Kasumi-1 (cell line): ENCODE data around the gene IST1.
"Not testable (repeated sequence)": the region's sequence is repeated elsewhere in the genome, so short reads cannot be mapped to it uniquely, and the experiment has no call there.

ENCODE experiments used
- DNase-seq, 2 experiments: peaks; one replicate each; lab custom pipeline; 2025; lab: John Stamatoyannopoulos, UW

IST1 gene

GRCh38 chr16:71894921-71895678 lies at the start of gene IST1:
IST1 (plus strand) TSS chr16:71895531; CDS start chr16:71915641, 20,110 bp downstream.
- peak; percentile 97 for DNase-seq

GRCh38 chr16:71845639-71846430 lies 49.5 kb upstream of the IST1 start, which contains the start of gene ATXN1L:
ATXN1L (plus strand) TSS chr16:71845976; CDS start chr16:71849741, 3,765 bp downstream.
- DNase-seq: peak; percentile 86 to 88

GRCh38 chr16:71846431-71846830 lies 48.9 kb upstream of the IST1 start:
- DNase-seq: peak in 1 of 2 experiments; percentile 16

- DNase-seq: no peak
Observed at GRCh38 chr16:71847096-71847495, 48.2 kb upstream of the IST1 start.

- no peak for DNase-seq
Observed at GRCh38 chr16:71848622-71849021, 46.7 kb upstream of the IST1 start.

- DNase-seq: no peak
Observed at GRCh38 chr16:71851746-71852145, 43.6 kb upstream of the IST1 start.

GRCh38 chr16:71852158-71852557 lies 43.2 kb upstream of the IST1 start:
- DNase-seq: no peak

GRCh38 chr16:71852561-71852960 lies 42.8 kb upstream of the IST1 start:
- DNase-seq: no peak

GRCh38 chr16:71853413-71853812 lies 41.9 kb upstream of the IST1 start:
- no peak for DNase-seq

- DNase-seq: no peak
Observed at GRCh38 chr16:71854369-71854948, 40.9 kb upstream of the IST1 start.

- no peak for DNase-seq
Observed at GRCh38 chr16:71855937-71856662, 39.2 kb upstream of the IST1 start.

- no peak for DNase-seq
Observed at GRCh38 chr16:71859762-71860521, 35.4 kb upstream of the IST1 start.

- no peak for DNase-seq
Observed at GRCh38 chr16:71863995-71864394, 31.3 kb upstream of the IST1 start.

- no peak for DNase-seq
Observed at GRCh38 chr16:71865173-71865863, 30.0 kb upstream of the IST1 start.

- DNase-seq: not testable (repeated sequence)
Observed at GRCh38 chr16:71867175-71867574, 28.2 kb upstream of the IST1 start.

GRCh38 chr16:71867939-71868338 lies 27.4 kb upstream of the IST1 start:
- no peak for DNase-seq

GRCh38 chr16:71869089-71869488 lies 26.2 kb upstream of the IST1 start:
- no peak for DNase-seq

- DNase-seq: no peak
Observed at GRCh38 chr16:71870818-71871217, 24.5 kb upstream of the IST1 start.

- DNase-seq: no peak
Observed at GRCh38 chr16:71873199-71873598, 22.1 kb upstream of the IST1 start.

- no peak for DNase-seq
Observed at GRCh38 chr16:71878911-71879310, 16.4 kb upstream of the IST1 start.

GRCh38 chr16:71880176-71880575 lies 15.2 kb upstream of the IST1 start:
- peak; percentile 94 to 95 for DNase-seq
